Peyer's patch (tissue), 4 donors: ENCODE measurements around the gene PAN2.

Experiments
- CTCF ChIP-seq, 6 experiments: fragments of 450-650 bp in 4 of 6; fragments of 200-600 bp in 2 of 6; sonication (generic) in 1 of 6; IDR thresholded peaks; one replicate each; pipeline ENCODE4 v1.5.1; 2017 to 2019; ENCODE audit warnings: antibody characterized with exemption in 6 of 6, mild to moderate bottlenecking in 3 of 6, moderate library complexity in 1 of 6
- POLR2A ChIP-seq, 2 donors: fragments of 450-650 bp; IDR thresholded peaks; one replicate each; pipeline ENCODE4 v1.5.1; 2017; ENCODE audit warnings: antibody characterized with exemption in 2 of 2, mild to moderate bottlenecking in 2 of 2, moderate library complexity in 2 of 2

DNA sequence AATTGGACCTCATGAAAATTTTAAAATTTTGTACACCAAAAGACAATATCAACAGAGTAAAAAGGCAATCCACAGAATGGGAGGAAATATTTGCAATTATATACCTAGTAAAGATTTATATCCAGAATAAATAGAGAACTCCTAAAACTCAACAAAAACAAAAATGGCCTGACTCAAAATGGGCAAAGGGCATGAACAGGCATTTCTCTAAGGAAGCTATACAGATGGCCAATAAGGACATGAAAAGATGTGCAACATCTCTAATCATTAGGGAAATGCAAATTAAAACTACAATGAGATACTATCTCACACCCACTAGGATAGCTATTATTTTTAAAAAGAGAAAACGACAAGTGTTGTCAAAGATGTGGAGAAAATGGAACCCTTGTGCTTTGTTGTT is 39.7 kb upstream of the PAN2 start:
- TF ChIP-seq CTCF (IDR thresholded peaks at IDR 0.05), result no peak
- no peak for TF ChIP-seq POLR2A (IDR thresholded peaks at IDR 0.05)
